ENCODE measurements around the gene OR3A2. TPM values are rescaled to one million over a fixed set of nuclear protein-coding genes. Genes with fewer than 3 reads are reported as not detected.
"Not testable (repeated sequence)": the region's sequence is repeated elsewhere in the genome, so short reads cannot be mapped to it uniquely, and the experiment has no call there.

Gene OR3A2
- total RNA-seq, 2 donors from 2014 or later, result 2.6 TPM; not detected in 1

DNA sequence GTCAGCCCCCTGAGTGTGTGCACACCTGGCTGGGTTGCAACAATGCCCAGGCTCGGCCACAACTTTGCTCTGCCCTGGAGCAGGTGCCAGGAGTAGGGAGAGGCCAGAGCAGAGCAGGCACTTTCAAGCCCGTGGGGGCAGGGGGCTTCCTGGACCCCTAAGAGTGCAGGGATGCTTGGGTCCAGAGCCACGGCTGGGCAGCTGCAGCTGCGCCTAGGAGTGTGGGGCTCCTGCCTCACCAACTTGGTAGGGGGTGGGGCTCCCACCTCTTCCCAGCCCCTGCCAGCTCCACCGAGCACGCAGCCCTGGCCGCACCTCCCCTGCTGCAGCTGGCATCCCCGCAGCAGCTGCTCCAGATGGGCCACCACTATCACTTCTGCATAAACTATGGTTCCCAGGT is 7.8 kb downstream of the OR3A2 start:
- DNase-seq (ENCODE audit: low spot score) (no peak), ATAC-seq (peak in 1 of 2 donors; percentile 39)
- Mint-ChIP-seq H3K27ac (no peak overlapping the region), H3K36me3 (peaks cover 9% of the 10 kb centered on the region), H3K4me3 (no peak overlapping the region), H3K9me3 (no peaks in the 10 kb centered on the region), H3K4me1 (ENCODE audit: low read depth in 2 of 2) (no peaks in the 10 kb centered on the region), H3K27me3 (peaks cover 23 to 60% of the 10 kb centered on the region in 2 donors)

DNA sequence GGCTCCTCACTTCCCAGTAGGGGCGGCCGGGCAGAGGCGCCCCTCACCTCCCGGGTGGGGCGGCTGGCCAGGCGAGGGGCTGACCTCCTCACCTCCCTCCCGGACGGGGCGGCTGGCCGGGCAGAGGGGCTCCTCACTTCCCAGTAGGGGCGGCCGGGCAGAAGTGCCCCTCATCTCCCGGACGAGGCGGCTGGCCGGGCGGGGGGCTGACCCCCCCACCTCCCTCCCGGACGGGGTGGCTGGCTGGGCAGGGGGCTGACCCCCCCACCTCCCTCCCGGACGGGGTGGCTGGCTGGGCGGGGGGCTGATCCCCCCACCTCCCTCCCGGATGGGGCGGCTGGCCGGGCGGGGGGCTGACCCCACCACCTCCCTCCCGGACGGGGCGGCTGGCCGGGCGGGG is 14.9 kb downstream of the OR3A2 start:
- H3K4me1 Mint-ChIP-seq (ENCODE audit: low read depth in 2 of 2); DNase-seq (ENCODE audit: low spot score); H3K9me3 Mint-ChIP-seq; H3K27ac Mint-ChIP-seq; H3K4me3 Mint-ChIP-seq; ATAC-seq: not testable (repeated sequence)
- Mint-ChIP-seq H3K36me3 (peaks cover 14% of the 10 kb centered on the region), H3K27me3 (peaks cover 19 to 35% of the 10 kb centered on the region in 2 donors)

GRCh38 chr17:3342782-3343181 is 43.3 kb downstream of the OR3A2 start:
- H3K9me3 Mint-ChIP-seq; ATAC-seq; H3K4me1 Mint-ChIP-seq (ENCODE audit: low read depth in 2 of 2); H3K4me3 Mint-ChIP-seq; DNase-seq (ENCODE audit: low spot score); H3K27ac Mint-ChIP-seq; H3K36me3 Mint-ChIP-seq: not testable (repeated sequence)
- H3K27me3 Mint-ChIP-seq, result peaks cover 31 to 52% of the 10 kb centered on the region in 2 donors

DNA sequence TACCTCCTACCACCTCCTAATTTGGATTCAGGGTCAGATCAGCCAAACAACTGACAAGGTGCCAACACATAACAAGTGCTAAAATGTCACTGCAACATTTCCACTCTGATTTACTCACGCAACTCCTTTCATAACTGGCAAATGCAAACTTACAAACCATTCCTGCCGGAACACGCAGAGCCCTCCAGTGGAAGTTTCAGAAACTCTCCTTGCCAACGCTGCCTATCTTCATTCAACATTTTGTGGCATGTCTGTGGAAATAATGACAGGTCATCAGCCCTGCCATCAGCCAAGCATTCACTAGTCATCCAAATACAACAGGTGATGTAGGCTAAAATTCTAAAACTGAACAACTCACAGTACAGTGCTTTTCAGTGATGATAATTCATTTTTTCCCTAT is 50.2 kb downstream of the OR3A2 start:
- Mint-ChIP-seq H3K27me3 (peaks cover 29 to 53% of the 10 kb centered on the region in 2 donors), H3K4me3 (no peak overlapping the region), H3K4me1 (ENCODE audit: low read depth in 2 of 2) (no peaks in the 10 kb centered on the region), H3K9me3 (peaks cover 5% of the 10 kb centered on the region), H3K36me3 (no peaks in the 10 kb centered on the region), H3K27ac (no peak overlapping the region)
- no peak for DNase-seq (ENCODE audit: low spot score)
- ATAC-seq, result no peak

- Mint-ChIP-seq H3K4me3 (no peak overlapping the region), H3K4me1 (ENCODE audit: low read depth in 2 of 2) (no peaks in the 10 kb centered on the region), H3K27me3 (peaks cover 13 to 30% of the 10 kb centered on the region in 2 donors), H3K27ac (no peak overlapping the region), H3K36me3 (no peaks in the 10 kb centered on the region), H3K9me3 (no peaks in the 10 kb centered on the region)
- DNase-seq (ENCODE audit: low spot score), result no peak
- ATAC-seq, result no peak
Measured at GRCh38 chr17:3318336-3318735, 67.8 kb downstream of the OR3A2 start.

GRCh38 chr17:3316836-3317235 is 69.3 kb downstream of the OR3A2 start:
- no peak overlapping the region for H3K4me3 Mint-ChIP-seq
- H3K4me1 Mint-ChIP-seq (ENCODE audit: low read depth in 2 of 2), result no peaks in the 10 kb centered on the region
- ATAC-seq, result no peak

GRCh38 chr17:3308603-3309002 is 77.5 kb downstream of the OR3A2 start:
- Mint-ChIP-seq H3K9me3 (no peaks in the 10 kb centered on the region), H3K27ac (no peak overlapping the region), H3K4me1 (ENCODE audit: low read depth in 2 of 2) (no peaks in the 10 kb centered on the region), H3K36me3 (no peaks in the 10 kb centered on the region), H3K27me3 (peaks cover 11 to 35% of the 10 kb centered on the region in 2 donors), H3K4me3 (no peak overlapping the region)
- no peak for DNase-seq (ENCODE audit: low spot score)
- no peak for ATAC-seq

More at GRCh38 chr17:3316836-3317235, 69.3 kb downstream of the OR3A2 start:
- no peak for DNase-seq (ENCODE audit: low spot score)
- Mint-ChIP-seq H3K27me3 (peaks cover 7 to 22% of the 10 kb centered on the region in 2 donors), H3K9me3 (no peaks in the 10 kb centered on the region), H3K36me3 (no peaks in the 10 kb centered on the region), H3K27ac (no peak overlapping the region)

DNA sequence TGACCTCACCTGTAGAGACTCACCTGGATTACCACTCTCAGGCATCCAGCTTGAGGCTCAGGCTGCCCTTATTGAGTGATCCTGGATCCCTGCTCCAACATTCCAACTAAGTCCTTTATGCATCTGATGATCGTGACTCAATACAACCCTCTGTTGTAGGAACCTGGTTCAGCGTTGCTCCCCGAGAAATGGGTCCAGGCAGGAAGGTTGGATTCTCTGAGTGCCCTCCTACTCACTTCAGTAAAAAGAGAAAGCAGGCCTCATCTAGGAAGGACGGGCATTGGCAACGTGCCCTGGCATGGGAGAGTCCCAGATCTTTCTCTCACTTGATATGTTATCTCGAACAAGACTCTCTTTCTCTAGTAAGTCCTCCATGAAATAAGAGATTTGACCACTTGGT is 87.8 kb downstream of the OR3A2 start, which contains the start of gene OR3A1:
OR3A1 (minus strand) TSS at position 101 of the 400 bp plus-strand sequence. CDS start 5,778 bp downstream, outside the sequence.
- Mint-ChIP-seq H3K36me3 (peaks cover 4% of the 10 kb centered on the region), H3K27ac (no peak within 1 kb of the TSS)

GRCh38 chr17:3295632-3296031 is 90.5 kb downstream of the OR3A2 start:
- H3K27ac Mint-ChIP-seq, result no peak overlapping the region
- no peak for ATAC-seq
- peaks cover 20 to 60% of the 10 kb centered on the region in 2 donors for H3K27me3 Mint-ChIP-seq
- H3K4me3 Mint-ChIP-seq, result no peak overlapping the region
- no peaks in the 10 kb centered on the region for H3K9me3 Mint-ChIP-seq
- H3K4me1 Mint-ChIP-seq (ENCODE audit: low read depth in 2 of 2), result no peaks in the 10 kb centered on the region
- no peak for DNase-seq (ENCODE audit: low spot score)
- no peaks in the 10 kb centered on the region for H3K36me3 Mint-ChIP-seq

More for the DNA sequence above, 87.8 kb downstream of the OR3A2 start, which contains the start of gene OR3A1:
- no peaks in the 10 kb centered on the region for H3K9me3 Mint-ChIP-seq
- peaks cover 13 to 52% of the 10 kb centered on the region in 2 donors for H3K27me3 Mint-ChIP-seq
- no peak within 1 kb of the TSS for H3K4me3 Mint-ChIP-seq
- DNase-seq (ENCODE audit: low spot score), result no peak
- no peaks in the 10 kb centered on the region for H3K4me1 Mint-ChIP-seq (ENCODE audit: low read depth in 2 of 2)
- ATAC-seq, result no peak

DNA sequence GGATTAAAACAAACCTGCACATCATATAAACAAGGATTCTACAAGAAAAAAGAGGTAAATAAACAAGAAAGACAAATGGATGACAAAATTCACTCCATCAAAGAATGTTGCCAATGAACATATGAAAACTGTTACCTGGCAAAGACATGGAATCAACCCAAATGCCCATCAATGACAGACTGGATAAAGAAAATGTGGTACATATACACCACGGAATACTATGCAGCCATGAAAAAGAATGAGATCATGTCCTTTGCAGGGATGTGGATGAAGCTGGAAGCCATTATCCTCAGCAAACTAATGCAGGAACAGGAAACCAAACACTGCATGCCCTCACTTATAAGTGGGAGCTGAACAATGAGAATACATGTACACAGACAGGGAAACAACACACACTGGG is 92.6 kb downstream of the OR3A2 start:
- peaks cover 25 to 78% of the 10 kb centered on the region in 2 donors for H3K27me3 Mint-ChIP-seq
- not testable (repeated sequence) for H3K36me3 Mint-ChIP-seq; H3K9me3 Mint-ChIP-seq; ATAC-seq; DNase-seq (ENCODE audit: low spot score); H3K27ac Mint-ChIP-seq; H3K4me3 Mint-ChIP-seq; H3K4me1 Mint-ChIP-seq (ENCODE audit: low read depth in 2 of 2)

DNA sequence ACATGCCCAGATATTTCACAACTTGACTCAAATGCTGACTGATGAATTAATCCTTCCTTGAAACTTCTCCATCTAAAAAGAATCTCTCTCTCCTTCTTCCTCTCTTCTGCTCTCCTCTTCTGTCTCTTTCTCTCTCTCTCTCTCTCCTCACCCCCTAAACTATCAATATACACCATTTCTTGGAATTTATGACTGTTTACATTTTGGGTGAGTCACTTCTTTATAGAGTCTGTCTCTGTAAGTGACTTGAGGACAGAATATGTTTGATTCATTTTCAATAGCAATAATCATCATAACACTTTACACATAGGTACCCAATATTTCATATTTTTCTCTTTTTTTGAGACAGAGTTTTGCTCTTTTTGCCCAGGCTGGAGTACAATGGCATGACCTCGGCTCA is 103.2 kb downstream of the OR3A2 start:
- no peak overlapping the region for H3K27ac Mint-ChIP-seq
- peaks cover 3% of the 10 kb centered on the region for H3K9me3 Mint-ChIP-seq
- ATAC-seq, result no peak
- H3K27me3 Mint-ChIP-seq, result peaks cover 2 to 10% of the 10 kb centered on the region in 2 donors
- H3K36me3 Mint-ChIP-seq, result no peaks in the 10 kb centered on the region
- H3K4me1 Mint-ChIP-seq (ENCODE audit: low read depth in 2 of 2), result peaks cover 0 to 5% of the 10 kb centered on the region in 2 donors
- no peak overlapping the region for H3K4me3 Mint-ChIP-seq
- DNase-seq (ENCODE audit: low spot score), result no peak

DNA sequence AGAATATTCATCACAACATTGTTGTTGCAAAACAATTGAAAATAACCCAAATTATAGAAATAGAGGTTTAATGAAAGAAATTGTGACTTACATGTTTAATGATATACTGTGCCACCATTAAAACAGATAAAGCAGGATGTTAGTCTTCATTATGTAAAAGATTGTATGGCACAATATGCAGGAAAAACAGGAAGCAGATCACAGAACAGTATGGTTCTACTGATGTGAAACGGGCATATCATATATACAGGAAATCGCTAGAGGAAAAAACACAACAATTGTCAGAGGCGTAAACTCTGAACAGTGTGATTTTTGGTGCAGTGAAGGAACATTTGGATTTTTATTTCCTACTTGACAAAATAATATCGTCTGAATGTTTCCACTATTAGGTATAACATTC is 110.0 kb downstream of the OR3A2 start:
- DNase-seq (ENCODE audit: low spot score) (no peak), ATAC-seq (no peak)
- H3K36me3 Mint-ChIP-seq, result peaks cover 7% of the 10 kb centered on the region
- no peak overlapping the region for H3K4me3 Mint-ChIP-seq
- peaks cover 9% of the 10 kb centered on the region for H3K9me3 Mint-ChIP-seq
- peaks cover 5 to 20% of the 10 kb centered on the region in 2 donors for H3K27me3 Mint-ChIP-seq
- no peak overlapping the region for H3K27ac Mint-ChIP-seq
- H3K4me1 Mint-ChIP-seq (ENCODE audit: low read depth in 2 of 2), result peaks cover 5 to 8% of the 10 kb centered on the region in 2 donors

- DNase-seq (ENCODE audit: low spot score), result no peak
- H3K4me1 Mint-ChIP-seq (ENCODE audit: low read depth in 2 of 2), result peaks cover 7 to 10% of the 10 kb centered on the region in 2 donors
- no peak overlapping the region for H3K4me3 Mint-ChIP-seq
- peak overlapping the region in 1 of 2 donors; percentile 40 for H3K27ac Mint-ChIP-seq
- peaks cover 10% of the 10 kb centered on the region for H3K9me3 Mint-ChIP-seq
- ATAC-seq, result peak; percentile 53 to 85
- peaks cover 19% of the 10 kb centered on the region for H3K36me3 Mint-ChIP-seq
- H3K27me3 Mint-ChIP-seq, result peaks cover 6 to 38% of the 10 kb centered on the region in 2 donors
Measured at GRCh38 chr17:3271072-3271848, 114.8 kb downstream of the OR3A2 start.

DNA sequence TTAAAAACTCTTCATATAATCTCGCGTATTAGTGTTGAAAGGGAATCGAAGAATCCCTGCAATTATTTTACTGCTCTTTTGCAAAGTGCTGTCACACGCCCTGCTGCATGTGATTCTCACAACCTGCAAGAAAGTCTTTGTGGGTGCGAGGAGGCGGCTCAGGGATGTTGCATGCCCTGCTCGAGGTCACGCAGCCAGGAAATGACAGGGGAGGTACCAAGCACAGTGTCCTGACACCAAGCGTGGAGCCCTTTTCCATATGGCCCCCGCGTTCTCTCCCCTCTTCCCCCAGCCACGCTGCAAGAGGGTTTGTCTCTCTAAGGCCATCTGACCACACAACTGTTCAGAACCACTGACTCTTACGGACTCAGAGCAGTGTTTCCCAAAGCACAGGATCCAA is 125.5 kb downstream of the OR3A2 start:
- H3K4me3 Mint-ChIP-seq, result peak overlapping the region; percentile 8
- H3K9me3 Mint-ChIP-seq, result no peaks in the 10 kb centered on the region
- ATAC-seq (peak in 1 of 2 donors; percentile 87), DNase-seq (ENCODE audit: low spot score) (peak; percentile 70)
- peaks cover 7 to 32% of the 10 kb centered on the region in 2 donors for H3K27me3 Mint-ChIP-seq
- peak overlapping the region in 1 of 2 donors; percentile 75 for H3K27ac Mint-ChIP-seq
- H3K36me3 Mint-ChIP-seq, result no peaks in the 10 kb centered on the region
- peaks cover 7 to 12% of the 10 kb centered on the region in 2 donors for H3K4me1 Mint-ChIP-seq (ENCODE audit: low read depth in 2 of 2)

Measured in natural killer cell treated with Interleukin-12 subunit alpha and Interleukin-12 subunit beta and Interleukin-15 and Interleukin-18, amount 100 ng/mL, for 72 hours (primary cell).